Neural progenitor cell (in vitro differentiated cells): ENCODE data around the gene HERC3.

Source experiments
- CTCF ChIP-seq: fragments of 200-600 bp; sonication (generic); IDR thresholded peaks from 2 replicates; pipeline ENCODE4 v1.5.1; 2017; ENCODE audit warnings: antibody characterized with exemption, mild to moderate bottlenecking
- EZH2phosphoT487 ChIP-seq: fragments of 200-600 bp; sonication (generic); IDR thresholded peaks from 2 replicates; pipeline ENCODE4 v1.6.1; 2017; ENCODE audit warnings: antibody characterized with exemption

- TF ChIP-seq CTCF (no peak), EZH2phosphoT487 (no peak)
Observed at GRCh38 chr4:88705223-88705622, 112.9 kb downstream of the HERC3 start.
